Kasumi-1 (cell line): ENCODE measurements around the gene SHLD1.
"Not testable (repeated sequence)": the region's sequence is repeated elsewhere in the genome, so short reads cannot be mapped to it uniquely, and the experiment has no call there.

ENCODE experiments used
- DNase-seq, 2 experiments: peaks; one replicate each; lab custom pipeline; 2025; lab: John Stamatoyannopoulos, UW

Gene SHLD1

DNA sequence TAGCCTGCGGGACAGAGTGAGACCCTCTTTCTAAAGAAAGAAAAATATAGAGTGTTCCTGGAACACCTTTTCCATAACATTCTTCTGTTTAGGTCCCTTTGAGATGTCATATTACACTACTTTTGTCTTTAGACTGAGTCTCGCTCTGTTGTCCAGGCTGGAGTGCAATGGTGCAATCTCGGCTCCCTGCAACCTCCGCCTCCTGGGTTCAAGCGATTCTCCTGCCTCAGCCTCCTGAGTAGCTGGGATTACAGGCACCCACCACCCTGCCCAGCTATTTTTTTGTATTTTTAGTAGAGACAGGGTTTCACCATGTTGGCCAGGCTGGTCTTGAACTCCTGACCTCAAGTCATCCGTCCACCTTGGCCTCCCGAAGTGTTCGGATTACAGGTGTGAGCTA, 31.2 kb downstream of the SHLD1 start:
- not testable (repeated sequence) for DNase-seq

- no peak for DNase-seq
These were observed 31.9 kb downstream of the SHLD1 start for GRCh38 chr20:5781798-5782750.

DNA sequence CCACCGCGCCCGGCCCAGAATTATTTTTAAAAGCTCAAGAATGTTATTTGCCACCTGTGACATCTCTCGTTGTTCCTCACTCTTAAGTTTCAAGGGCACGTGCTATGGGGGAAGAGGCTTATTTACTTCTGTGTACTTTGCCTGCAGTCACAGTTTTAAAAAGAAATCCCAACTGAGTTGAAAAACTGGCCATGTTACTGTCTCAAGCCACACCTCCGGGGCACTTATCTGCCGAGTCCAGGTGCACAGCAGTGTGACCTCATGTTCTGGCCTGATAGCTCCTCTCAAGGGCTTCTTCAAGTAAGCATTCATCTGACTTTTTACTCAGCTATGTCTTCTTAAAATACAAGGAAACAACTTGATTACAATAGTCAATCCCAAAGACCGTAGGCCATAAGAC, 34.5 kb downstream of the SHLD1 start:
- no peak for DNase-seq

DNA sequence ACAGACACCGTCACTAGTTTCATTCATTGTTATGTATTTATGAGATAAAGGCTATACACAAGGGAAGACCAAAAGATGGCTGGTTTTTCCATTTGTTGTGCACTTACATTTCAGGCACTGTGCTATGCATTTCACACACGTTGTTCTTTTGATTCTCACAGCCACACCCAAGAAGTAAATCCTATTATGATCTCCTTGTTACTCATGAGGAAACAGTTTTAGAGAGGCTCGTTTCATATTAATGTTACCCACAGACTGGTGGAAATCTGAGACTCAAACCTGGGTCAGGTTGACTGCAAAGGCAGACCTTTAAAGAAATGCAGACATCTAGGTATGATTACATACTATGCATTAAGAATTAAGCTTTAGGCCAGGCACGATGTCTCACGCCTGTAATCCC, 34.9 kb downstream of the SHLD1 start:
- DNase-seq: no peak

GRCh38 chr20:5786930-5787795, 37.0 kb downstream of the SHLD1 start:
- DNase-seq: no peak

DNA sequence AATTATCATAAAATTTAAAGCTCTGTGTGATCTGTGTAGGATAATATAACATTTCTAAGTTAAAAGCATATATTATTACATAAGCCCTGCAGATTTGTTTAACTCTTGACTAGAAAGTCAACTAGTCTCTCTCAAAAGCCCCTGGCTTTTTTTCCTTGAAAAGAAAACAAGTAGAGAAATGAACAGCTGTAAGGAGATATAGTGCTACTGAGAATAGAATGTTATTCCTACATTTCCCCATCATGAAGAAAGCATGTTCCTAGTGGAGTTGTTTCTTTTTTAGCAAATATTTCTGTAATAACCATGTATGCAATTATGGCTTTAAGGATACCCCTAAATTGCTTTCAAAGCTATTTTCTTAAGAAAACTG, 37.6 kb downstream of the SHLD1 start:
- no peak for DNase-seq

- peak; percentile 95 to 96 for DNase-seq
These were observed 38.2 kb downstream of the SHLD1 start for GRCh38 chr20:5788385-5788895.

- peak in 1 of 2 experiments; percentile 14 for DNase-seq
These were observed 39.6 kb downstream of the SHLD1 start for GRCh38 chr20:5789827-5790226.

DNA sequence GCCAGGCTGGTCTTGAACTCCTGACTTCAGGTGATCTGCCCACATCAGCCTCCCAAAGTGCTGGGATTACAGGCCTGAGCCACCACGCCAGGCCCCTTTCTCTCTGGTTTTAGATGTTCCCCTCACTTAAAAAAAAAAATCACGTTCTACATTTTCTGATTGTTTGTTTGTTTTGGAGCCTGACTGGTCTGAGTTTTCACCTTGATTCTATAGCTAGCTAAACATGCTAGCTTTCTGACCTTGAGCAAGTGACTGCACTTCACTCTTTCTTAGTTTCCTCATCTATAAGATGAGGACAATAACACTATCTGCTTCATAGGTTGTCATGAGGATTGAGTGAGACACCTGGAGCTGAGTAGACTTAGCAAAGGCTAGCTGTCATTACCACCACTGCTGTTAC, 43.7 kb downstream of the SHLD1 start:
- no peak for DNase-seq

GRCh38 chr20:5796331-5797040, 46.3 kb downstream of the SHLD1 start:
- no peak for DNase-seq

DNA sequence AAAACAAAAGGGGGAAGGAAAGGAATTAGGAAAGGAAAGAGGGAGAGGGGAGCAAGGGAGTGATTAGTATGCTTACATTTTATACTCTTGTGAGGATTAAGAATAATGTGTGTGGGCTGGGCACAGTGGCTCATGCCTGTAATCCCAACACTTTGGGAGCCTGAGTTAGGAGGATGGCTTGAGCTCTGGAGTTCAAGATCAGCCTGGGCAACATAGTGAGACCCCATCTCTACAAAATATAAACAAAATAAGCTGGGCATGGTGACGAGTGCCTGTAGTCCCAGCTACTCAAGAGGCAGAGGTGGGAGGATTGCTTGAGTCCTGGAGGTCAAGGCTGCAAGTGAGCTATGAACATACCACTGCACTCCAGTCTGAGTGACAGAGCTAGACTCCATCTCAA, 47.0 kb downstream of the SHLD1 start:
- no peak for DNase-seq

GRCh38 chr20:5797843-5798462, 47.8 kb downstream of the SHLD1 start:
- no peak for DNase-seq

DNA sequence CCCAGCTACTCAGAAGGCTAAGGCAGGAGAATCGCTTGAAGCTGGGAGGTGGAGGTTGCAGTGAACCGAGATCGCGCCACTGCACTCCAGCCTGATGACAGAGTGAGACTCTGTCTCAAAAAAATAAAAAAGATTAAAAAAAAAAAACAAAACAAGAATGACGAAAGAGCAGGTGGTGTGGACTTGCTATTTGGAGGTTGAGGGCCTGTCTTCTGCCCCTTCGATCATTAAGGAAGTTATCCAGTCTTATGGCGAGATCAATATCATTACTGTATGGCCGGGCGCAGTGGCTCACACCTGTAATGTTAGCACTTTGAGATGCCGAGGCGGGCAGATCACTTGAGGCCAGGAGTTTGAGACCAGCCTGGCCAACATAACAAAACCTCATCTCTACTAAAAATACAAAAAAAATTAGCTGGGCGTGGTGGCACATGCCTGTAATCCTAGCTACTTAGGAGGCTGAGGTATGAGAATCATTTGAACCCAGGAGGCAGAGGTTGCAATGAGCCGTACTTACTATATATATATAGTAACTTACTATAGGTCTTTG, 53.6 kb downstream of the SHLD1 start:
- not testable (repeated sequence) for DNase-seq

DNA sequence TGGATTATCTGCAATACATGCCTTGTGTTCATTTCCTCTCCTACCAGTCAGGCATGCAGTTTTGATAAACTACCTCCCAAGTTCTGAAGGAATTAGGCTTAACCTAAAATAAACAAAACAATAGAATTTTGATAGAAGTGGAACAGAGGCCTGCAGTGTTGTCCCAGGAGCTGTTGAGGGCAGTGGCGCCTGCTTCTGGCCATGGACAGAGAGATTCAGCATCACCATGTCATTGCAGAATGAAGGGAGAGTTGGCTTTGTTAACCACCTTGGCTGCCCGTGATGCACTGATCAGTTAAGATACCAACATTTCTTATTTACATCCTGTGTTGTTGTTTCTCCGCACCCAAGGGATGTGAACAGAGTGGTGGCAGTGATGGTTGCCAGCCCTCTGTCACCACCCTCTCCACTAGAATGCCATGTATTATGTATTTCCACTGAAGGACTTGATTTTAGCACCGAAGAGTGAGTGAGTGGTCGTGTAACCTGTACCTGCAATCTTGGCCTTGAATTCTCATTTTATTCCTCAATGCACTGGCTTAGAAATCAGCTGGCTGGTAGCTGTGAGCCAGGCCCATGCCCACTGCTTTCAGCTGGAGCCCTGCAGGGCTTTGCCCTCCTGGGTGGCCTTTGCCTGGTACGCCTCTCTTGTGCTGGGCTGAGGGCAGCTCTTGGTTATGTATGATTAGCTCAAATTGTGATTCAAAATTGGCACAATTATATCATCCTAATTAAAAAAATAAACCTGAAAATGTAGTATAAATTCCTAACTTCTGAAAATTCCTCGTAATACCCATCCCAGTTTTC, 56.5 kb downstream of the SHLD1 start:
- no peak for DNase-seq

- no peak for DNase-seq
These were observed 57.2 kb downstream of the SHLD1 start for GRCh38 chr20:5807431-5807830.

GRCh38 chr20:5808901-5809300, 58.7 kb downstream of the SHLD1 start:
- DNase-seq: no peak

DNA sequence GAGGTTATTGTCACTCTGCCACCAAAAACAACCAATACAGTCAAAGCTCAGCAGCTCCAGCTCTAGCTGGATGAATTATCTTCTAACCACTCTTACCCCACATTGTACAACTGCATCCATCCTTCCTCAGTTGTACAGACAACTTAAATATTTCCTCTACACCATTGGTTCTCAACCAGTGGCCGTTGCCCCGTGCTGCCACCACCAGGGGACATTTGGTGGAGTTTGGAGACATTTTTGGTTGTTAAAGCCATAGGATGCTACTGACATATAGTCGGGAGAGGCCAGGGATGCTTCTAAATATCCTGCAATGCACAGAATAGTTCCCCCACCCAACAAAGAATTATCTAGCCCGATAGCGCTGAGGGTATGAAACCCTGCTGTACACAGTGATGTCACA, 59.3 kb downstream of the SHLD1 start:
- DNase-seq: no peak

- no peak for DNase-seq
These were observed 60.7 kb downstream of the SHLD1 start for GRCh38 chr20:5810800-5811422.

- no peak for DNase-seq
These were observed 61.5 kb downstream of the SHLD1 start for GRCh38 chr20:5811746-5812145.

GRCh38 chr20:5818346-5818681, 68.1 kb downstream of the SHLD1 start:
- no peak for DNase-seq
